Effector memory CD8-positive, alpha-beta T cell (primary cell): ENCODE measurements around the gene MCRIP2.

Experiments used
- ATAC-seq: fragments of 150-1000 bp; cut with Tn5 transposase; replicated peaks from 2 replicates; pipeline ENCODE4 v1.10.0; 2021; ENCODE audit warnings: mild to moderate bottlenecking, moderate library complexity
- DNase-seq, 3 experiments: peaks; one replicate each; pipeline ENCODE4 v3.0.0; 2021
- H3K27ac Mint-ChIP-seq, 2 donors: one replicate each; pipeline ENCODE4 v1.8.0; 2022; ENCODE audit warnings: mild to moderate bottlenecking in 2 of 2, mixed read lengths in 2 of 2, moderate library complexity in 2 of 2
- H3K27me3 Mint-ChIP-seq, 2 donors: one replicate each; pipeline ENCODE4 v1.8.0; 2022; ENCODE audit warnings: mixed read lengths in 2 of 2
- H3K36me3 Mint-ChIP-seq: one replicate; pipeline ENCODE4 v1.8.0; 2022; ENCODE audit warnings: mild to moderate bottlenecking, moderate library complexity, mixed read lengths; ENCODE audit not compliant: insufficient read depth
- H3K4me1 Mint-ChIP-seq, 2 donors: one replicate each; pipeline ENCODE4 v1.8.0; 2022; ENCODE audit warnings: low read depth in 2 of 2, mixed read lengths in 2 of 2
- H3K4me3 Mint-ChIP-seq, 2 donors: one replicate each; pipeline ENCODE4 v1.8.0; 2022; ENCODE audit warnings: mild to moderate bottlenecking in 2 of 2, mixed read lengths in 2 of 2, moderate library complexity in 2 of 2
- H3K9me3 Mint-ChIP-seq, 2 donors: one replicate each; pipeline ENCODE4 v1.8.0; 2022; ENCODE audit warnings: mixed read lengths in 2 of 2

MCRIP2 gene

GRCh38 chr16:622920-623280 lies 18.7 kb upstream of the MCRIP2 start:
- DNase-seq (no peak), ATAC-seq (no peak)
- no peaks in the 10 kb centered on the region for H3K9me3 Mint-ChIP-seq
- no peak overlapping the region for H3K27ac Mint-ChIP-seq
- peaks cover 3% of the 10 kb centered on the region for H3K36me3 Mint-ChIP-seq
- no peaks in the 10 kb centered on the region for H3K4me1 Mint-ChIP-seq
- no peak overlapping the region for H3K4me3 Mint-ChIP-seq
- no peaks in the 10 kb centered on the region for H3K27me3 Mint-ChIP-seq

GRCh38 chr16:624526-625070 lies 17.0 kb upstream of the MCRIP2 start:
- DNase-seq (no peak), ATAC-seq (no peak)
- H3K4me1 Mint-ChIP-seq = no peaks in the 10 kb centered on the region
- no peaks in the 10 kb centered on the region for H3K9me3 Mint-ChIP-seq
- no peaks in the 10 kb centered on the region for H3K27me3 Mint-ChIP-seq
- H3K36me3 Mint-ChIP-seq = peaks cover 3% of the 10 kb centered on the region
- no peak overlapping the region for H3K4me3 Mint-ChIP-seq
- H3K27ac Mint-ChIP-seq = no peak overlapping the region

DNA sequence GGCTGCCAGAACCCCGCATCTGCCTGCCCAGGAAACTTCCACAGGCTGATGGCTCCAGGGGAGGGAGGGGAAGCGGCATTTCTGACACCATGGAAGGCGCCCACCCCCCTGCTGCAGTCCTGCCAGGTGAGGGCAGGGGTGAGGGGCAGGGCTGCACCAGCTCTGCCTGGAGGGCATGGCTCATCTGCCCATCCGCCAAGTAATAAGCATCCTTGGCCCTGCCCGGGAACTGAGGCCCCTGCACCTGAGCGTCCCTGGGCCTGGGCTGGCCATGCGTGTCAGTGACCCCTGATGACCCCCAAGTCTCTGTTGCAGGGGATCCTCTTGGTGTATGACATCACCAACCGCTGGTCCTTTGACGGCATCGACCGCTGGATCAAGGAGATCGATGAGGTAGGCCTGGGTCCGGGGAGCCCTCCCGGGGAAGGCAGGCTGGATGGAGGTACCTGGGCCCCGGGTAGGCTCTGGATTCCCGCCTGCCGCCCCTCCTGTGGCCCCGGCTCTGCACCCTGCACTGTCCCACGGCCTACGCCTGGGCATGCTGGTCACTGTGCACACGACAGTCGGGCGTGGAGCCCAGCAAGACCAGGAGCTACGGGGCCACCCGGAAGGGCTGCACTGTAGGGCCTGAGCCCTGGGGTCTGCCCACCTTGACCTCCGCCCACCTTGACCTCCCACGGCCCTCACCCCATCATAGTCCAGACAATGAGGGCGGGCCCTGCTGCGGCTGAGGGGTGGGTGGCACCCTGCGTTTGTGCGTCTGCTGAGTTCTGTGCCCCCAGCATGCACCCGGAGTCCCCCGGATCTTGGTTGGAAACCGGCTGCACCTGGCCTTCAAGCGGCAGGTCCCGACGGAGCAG lies 16.3 kb upstream of the MCRIP2 start:
- no peak for DNase-seq
- Mint-ChIP-seq H3K4me3 (no peak overlapping the region), H3K27ac (no peak overlapping the region), H3K27me3 (no peaks in the 10 kb centered on the region), H3K4me1 (peaks cover 0 to 3% of the 10 kb centered on the region in 2 donors), H3K9me3 (no peaks in the 10 kb centered on the region), H3K36me3 (peaks cover 3% of the 10 kb centered on the region)
- ATAC-seq = no peak

- peaks cover 0 to 3% of the 10 kb centered on the region in 2 donors for H3K4me1 Mint-ChIP-seq
- H3K27me3 Mint-ChIP-seq = no peaks in the 10 kb centered on the region
- no peak overlapping the region for H3K27ac Mint-ChIP-seq
- no peaks in the 10 kb centered on the region for H3K9me3 Mint-ChIP-seq
- H3K36me3 Mint-ChIP-seq = no peaks in the 10 kb centered on the region
- no peak for ATAC-seq
- DNase-seq = no peak
- no peak overlapping the region for H3K4me3 Mint-ChIP-seq
Measured at GRCh38 chr16:625977-626765, 15.5 kb upstream of the MCRIP2 start.

DNA sequence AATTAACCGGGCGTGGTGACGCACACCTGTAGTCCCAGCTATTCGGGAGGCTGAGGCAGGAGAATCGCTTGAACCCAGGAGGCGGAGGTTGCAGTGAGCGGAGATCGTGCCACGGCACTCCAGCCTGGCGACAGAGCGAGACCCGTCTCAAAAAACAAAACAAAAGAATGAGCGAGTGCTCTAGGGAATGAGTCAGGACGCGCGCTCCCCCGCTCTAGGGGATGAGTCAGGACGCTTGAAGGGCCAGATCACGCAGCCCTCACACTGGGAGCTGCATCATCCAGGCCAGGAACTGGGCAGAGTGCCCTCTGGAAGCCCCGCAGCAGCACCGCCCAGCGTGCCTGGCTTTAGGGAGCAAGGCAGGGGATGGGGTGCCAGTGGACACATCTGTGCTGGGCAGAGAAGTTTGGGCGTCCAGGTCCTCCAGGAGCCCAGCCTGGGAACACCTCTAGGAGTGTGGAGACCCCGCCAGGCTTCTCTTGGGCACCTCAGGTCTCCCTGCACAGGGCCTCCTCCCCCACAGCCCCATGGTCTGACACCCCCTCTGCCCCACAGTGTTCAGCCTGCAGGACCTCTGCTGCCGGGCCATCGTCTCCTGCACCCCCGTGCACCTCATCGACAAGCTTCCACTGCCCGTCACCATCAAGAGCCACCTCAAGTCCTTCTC lies 14.7 kb upstream of the MCRIP2 start:
- Mint-ChIP-seq H3K27ac (no peak overlapping the region), H3K4me1 (peaks cover 0 to 3% of the 10 kb centered on the region in 2 donors), H3K27me3 (no peaks in the 10 kb centered on the region), H3K9me3 (no peaks in the 10 kb centered on the region), H3K36me3 (no peaks in the 10 kb centered on the region), H3K4me3 (no peak overlapping the region)
- DNase-seq (no peak), ATAC-seq (no peak)

- DNase-seq (no peak), ATAC-seq (no peak)
- H3K4me1 Mint-ChIP-seq = peaks cover 0 to 3% of the 10 kb centered on the region in 2 donors
- H3K4me3 Mint-ChIP-seq = no peak overlapping the region
- H3K9me3 Mint-ChIP-seq = no peaks in the 10 kb centered on the region
- H3K27me3 Mint-ChIP-seq = no peaks in the 10 kb centered on the region
- no peak overlapping the region for H3K27ac Mint-ChIP-seq
- no peaks in the 10 kb centered on the region for H3K36me3 Mint-ChIP-seq
Measured at GRCh38 chr16:627454-628239, 14.0 kb upstream of the MCRIP2 start.

GRCh38 chr16:628321-629061 lies 13.1 kb upstream of the MCRIP2 start:
- ATAC-seq (no peak), DNase-seq (no peak)
- no peak overlapping the region for H3K4me3 Mint-ChIP-seq
- no peaks in the 10 kb centered on the region for H3K36me3 Mint-ChIP-seq
- peaks cover 0 to 3% of the 10 kb centered on the region in 2 donors for H3K4me1 Mint-ChIP-seq
- peak overlapping the region in 1 of 2 donors; percentile 20 for H3K27ac Mint-ChIP-seq
- no peaks in the 10 kb centered on the region for H3K9me3 Mint-ChIP-seq
- H3K27me3 Mint-ChIP-seq = no peaks in the 10 kb centered on the region

DNA sequence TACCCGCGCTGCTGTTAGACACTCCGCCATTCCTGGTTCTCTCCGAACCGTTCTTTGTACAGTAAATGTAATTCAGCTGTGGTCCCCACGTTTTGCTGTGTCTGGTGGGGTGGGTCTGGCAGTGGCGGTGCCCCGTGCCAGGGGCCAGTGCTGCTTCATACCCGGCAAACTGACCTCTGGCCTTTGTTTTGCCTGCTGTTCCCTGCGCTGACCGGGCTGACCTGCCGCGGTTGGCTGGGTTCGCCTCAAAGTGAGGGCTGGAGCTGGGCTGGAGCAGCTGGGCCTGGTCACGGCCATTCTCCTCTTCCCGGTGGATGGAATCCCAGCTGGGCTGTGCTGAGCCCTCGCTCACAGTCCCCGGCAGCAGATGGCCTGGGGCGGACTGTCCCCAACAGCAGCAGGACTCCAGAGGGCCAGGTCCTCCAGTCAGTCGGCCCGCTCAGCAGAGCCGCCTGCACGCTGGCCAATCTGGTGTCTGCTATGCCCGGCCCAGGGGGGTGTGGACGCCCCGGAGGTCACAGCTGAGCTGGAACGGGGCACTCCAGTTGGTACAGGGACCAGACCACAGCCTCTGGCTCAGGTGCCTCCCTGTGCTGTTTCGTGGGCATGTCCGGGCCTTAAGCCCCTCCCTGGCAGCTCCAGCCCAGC lies 12.3 kb upstream of the MCRIP2 start:
- Mint-ChIP-seq H3K4me1 (peaks cover 0 to 3% of the 10 kb centered on the region in 2 donors), H3K9me3 (no peaks in the 10 kb centered on the region), H3K36me3 (no peaks in the 10 kb centered on the region), H3K27ac (no peak overlapping the region), H3K27me3 (no peaks in the 10 kb centered on the region), H3K4me3 (no peak overlapping the region)
- ATAC-seq = no peak
- DNase-seq = no peak

DNA sequence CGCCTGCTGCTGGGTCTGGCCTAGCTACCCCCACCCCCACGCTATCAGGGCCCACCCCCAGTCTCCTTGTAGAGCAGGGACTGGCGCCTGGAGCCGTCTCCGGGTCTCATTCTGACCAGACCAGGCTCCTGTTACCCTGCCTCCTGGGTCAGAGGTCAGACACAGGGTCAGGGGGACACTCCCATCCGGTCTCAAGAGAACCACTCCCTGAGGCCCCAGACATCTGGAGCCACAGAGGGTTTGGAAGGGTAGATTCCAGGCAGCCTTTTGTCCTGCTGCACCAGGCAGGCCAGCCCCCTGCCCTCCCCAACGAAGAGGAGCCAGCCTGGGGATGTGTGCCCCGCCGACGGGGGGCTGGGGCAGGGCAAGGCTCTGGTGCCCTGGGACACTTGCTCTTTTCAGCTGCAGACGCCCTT lies 11.8 kb upstream of the MCRIP2 start:
- no peaks in the 10 kb centered on the region for H3K27me3 Mint-ChIP-seq
- DNase-seq = no peak
- peaks cover 1 to 5% of the 10 kb centered on the region in 2 donors for H3K4me1 Mint-ChIP-seq
- no peak overlapping the region for H3K4me3 Mint-ChIP-seq
- H3K36me3 Mint-ChIP-seq = no peaks in the 10 kb centered on the region
- no peak overlapping the region for H3K27ac Mint-ChIP-seq
- no peak for ATAC-seq
- no peaks in the 10 kb centered on the region for H3K9me3 Mint-ChIP-seq

DNA sequence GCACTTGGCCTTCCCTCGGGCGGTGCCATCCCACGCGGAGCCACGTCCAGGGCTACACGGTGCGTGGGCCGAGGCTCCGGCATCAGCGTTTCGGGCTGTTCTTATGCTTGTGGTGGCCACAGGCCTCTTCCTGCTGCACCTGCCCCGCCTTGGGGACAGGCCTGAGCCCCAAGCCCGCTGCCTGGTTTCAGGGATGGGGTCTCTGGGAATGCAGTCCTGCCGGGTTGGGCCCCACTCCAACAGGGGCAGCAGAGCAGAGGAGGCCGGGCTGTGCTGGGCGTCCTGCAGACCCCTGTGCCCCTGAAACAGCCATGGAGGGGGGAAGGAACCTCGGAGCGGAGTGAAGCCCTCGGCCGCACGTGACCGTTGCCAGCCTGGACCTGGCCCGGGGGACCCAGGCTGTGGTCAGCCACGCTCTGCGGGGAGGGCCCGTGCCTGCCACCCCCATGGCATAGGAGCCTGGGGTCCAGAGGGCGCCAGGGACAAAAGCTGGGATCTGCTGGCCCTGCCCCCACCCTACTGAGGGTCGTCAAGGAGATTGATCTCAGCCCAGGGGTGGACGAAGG lies 11.3 kb upstream of the MCRIP2 start:
- H3K36me3 Mint-ChIP-seq = no peaks in the 10 kb centered on the region
- H3K27ac Mint-ChIP-seq = no peak overlapping the region
- no peak overlapping the region for H3K4me3 Mint-ChIP-seq
- H3K4me1 Mint-ChIP-seq = peaks cover 3 to 6% of the 10 kb centered on the region in 2 donors
- H3K9me3 Mint-ChIP-seq = no peaks in the 10 kb centered on the region
- DNase-seq = no peak
- no peak for ATAC-seq
- H3K27me3 Mint-ChIP-seq = no peaks in the 10 kb centered on the region

DNA sequence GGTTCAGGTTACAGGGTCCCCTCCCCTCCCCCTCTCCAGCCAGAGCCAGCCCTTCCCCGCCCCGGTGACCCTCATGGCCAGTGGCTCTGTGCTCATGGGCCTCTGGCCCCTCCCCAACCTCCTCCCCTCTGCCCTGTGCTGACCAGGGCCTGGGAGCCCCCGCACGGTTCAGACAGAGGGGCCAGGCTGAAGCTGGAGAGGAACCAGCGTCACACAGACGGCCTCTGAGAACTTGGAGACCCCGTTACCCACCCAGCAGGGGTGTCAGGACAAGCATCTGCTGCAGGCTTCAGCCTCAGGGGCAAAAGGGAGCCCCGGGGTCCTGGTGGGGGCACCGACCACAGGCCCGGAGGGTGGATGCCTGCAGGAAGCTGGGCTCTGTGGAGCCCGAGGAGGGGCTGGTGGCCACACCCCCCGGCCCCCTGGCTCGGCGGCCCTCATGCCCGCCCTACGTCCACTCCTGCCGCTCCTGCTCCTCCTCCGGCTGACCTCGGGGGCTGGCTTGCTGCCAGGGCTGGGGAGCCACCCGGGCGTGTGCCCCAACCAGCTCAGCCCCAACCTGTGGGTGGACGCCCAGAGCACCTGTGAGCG lies 10.7 kb upstream of the MCRIP2 start, which contains the start of gene WFIKKN1:
Gene WFIKKN1 (plus strand): TSS at position 171 of the 591 bp plus-strand sequence. CDS start 269 bp downstream, at position 440.
- DNase-seq (no peak), ATAC-seq (no peak)
- no peak within 1 kb of the TSS for H3K4me3 Mint-ChIP-seq
- H3K4me1 Mint-ChIP-seq = peaks cover 3 to 6% of the 10 kb centered on the region in 2 donors
- H3K27me3 Mint-ChIP-seq = no peaks in the 10 kb centered on the region
- H3K27ac Mint-ChIP-seq = no peak within 1 kb of the TSS
- no peaks in the 10 kb centered on the region for H3K36me3 Mint-ChIP-seq
- no peaks in the 10 kb centered on the region for H3K9me3 Mint-ChIP-seq
